Stimulated activated CD8-positive, alpha-beta memory T cell treated with anti-CD3 and anti-CD28 coated beads, Interleukin-7, amount 100 ng/mL, for 48 hours (primary cell): ENCODE data around the gene AGXT.

Source experiments
- DNase-seq, 2 donors: peaks; one replicate each; pipeline ENCODE4 v3.0.0-alpha.2; 2020; ENCODE audit warnings: low read depth in 1 of 2; ENCODE audit errors: extremely low read depth in 1 of 2

Gene AGXT

GRCh38 chr2:240865391-240865790, 3.2 kb upstream of the AGXT start:
- no peak for DNase-seq

GRCh38 chr2:240869109-240869955, 708 bp downstream of the AGXT start:
- no peak for DNase-seq

GRCh38 chr2:240869956-240870875, 1.6 kb downstream of the AGXT start:
- DNase-seq, result no peak

GRCh38 chr2:240871071-240871958, 2.7 kb downstream of the AGXT start:
- DNase-seq, result no peak

- no peak for DNase-seq
Observed at GRCh38 chr2:240872317-240873097, 3.9 kb downstream of the AGXT start.

GRCh38 chr2:240873098-240873788, 4.6 kb downstream of the AGXT start:
- no peak for DNase-seq

- DNase-seq, result no peak
Observed at GRCh38 chr2:240873805-240874714, 5.4 kb downstream of the AGXT start.

GRCh38 chr2:240874715-240875227, 6.1 kb downstream of the AGXT start:
- no peak for DNase-seq

- DNase-seq, result no peak
Observed at GRCh38 chr2:240875228-240876034, 6.8 kb downstream of the AGXT start.

- DNase-seq, result no peak
Observed at GRCh38 chr2:240876035-240876474, 7.4 kb downstream of the AGXT start.

- DNase-seq, result no peak
Observed at GRCh38 chr2:240876475-240877251, 8.0 kb downstream of the AGXT start.

GRCh38 chr2:240877460-240878340, 9.1 kb downstream of the AGXT start:
- DNase-seq, result no peak

GRCh38 chr2:240878341-240878936, 9.8 kb downstream of the AGXT start:
- DNase-seq, result no peak

- no peak for DNase-seq
Observed at GRCh38 chr2:240879105-240879504, 10.5 kb downstream of the AGXT start.

GRCh38 chr2:240881913-240882312, 13.3 kb downstream of the AGXT start:
- DNase-seq, result no peak
